RWPE1 (cell line): Measurements from ENCODE around the gene F3.
"Not testable (repeated sequence)": the region's sequence is repeated elsewhere in the genome, so short reads cannot be mapped to it uniquely, and the experiment has no call there.

ENCODE experiments used
- CTCF ChIA-PET: fragments of 350-600 bp; sonication (Branson Sonifier 250); formaldehyde crosslinking; extraction: SDS; loops from one replicate; lab custom pipeline; 2021; lab: Yijun Ruan, JAX
- POLR2A ChIA-PET: fragments of 400-600 bp; formaldehyde crosslinking; extraction: SDS; loops from one replicate; lab custom pipeline; 2020; ENCODE audit warnings: antibody characterized with exemption; ENCODE audit not compliant: low non-redundant PET; lab: Yijun Ruan, JAX
- DNase-seq: peaks from one replicate; pipeline ENCODE4 v3.0.0; 2012; ENCODE audit warnings: low spot score
- H3K27ac ChIP-seq: fragments of 450-650 bp; 2 replicates; pipeline ENCODE4 v1.5.1; 2017
- CTCF ChIP-seq: fragments of 450-650 bp; conservative IDR thresholded peaks from 2 replicates; pipeline ENCODE4 v1.5.1; 2017; ENCODE audit warnings: low read depth, mild to moderate bottlenecking

Gene F3

GRCh38 chr1:94579876-94580294 is 38.3 kb upstream of the F3 start:
- peak overlapping the region; percentile 90 for H3K27ac ChIP-seq
- TF ChIP-seq CTCF = no peak
- ChIA-PET CTCF (interaction anchor here (0.7 kb wide), 1 partner anchor 26 kb away, joined by 3 read pairs; no protein-coding TSS in a partner anchor), POLR2A (no interaction called here)
- peak; percentile 90 for DNase-seq

GRCh38 chr1:94578856-94579255 is 37.3 kb upstream of the F3 start:
- no peak for TF ChIP-seq CTCF
- ChIA-PET POLR2A (no interaction called here), CTCF (no interaction called here)
- H3K27ac ChIP-seq = no peak overlapping the region; the same call in 1 of the 2 replicates
- DNase-seq = no peak

- DNase-seq, H3K27ac ChIP-seq, CTCF ChIA-PET, POLR2A ChIA-PET: not testable (repeated sequence)
Observed at GRCh38 chr1:94573917-94574316, 32.4 kb upstream of the F3 start.

- no peak for TF ChIP-seq CTCF
- CTCF ChIA-PET = no interaction called here
- POLR2A ChIA-PET = no interaction called here
- H3K27ac ChIP-seq = no peak overlapping the region
- DNase-seq = no peak
Observed at GRCh38 chr1:94572780-94573179, 31.2 kb upstream of the F3 start.

GRCh38 chr1:94570965-94571364 is 29.4 kb upstream of the F3 start:
- CTCF ChIA-PET = interaction anchor here (0.6 kb wide), 1 partner anchor 21 kb away, joined by 5 read pairs; no protein-coding TSS in a partner anchor
- H3K27ac ChIP-seq, POLR2A ChIA-PET, DNase-seq: not testable (repeated sequence)

- DNase-seq, H3K27ac ChIP-seq, CTCF ChIA-PET, POLR2A ChIA-PET: not testable (repeated sequence)
Observed at GRCh38 chr1:94568806-94569205, 27.2 kb upstream of the F3 start.

- POLR2A ChIA-PET, H3K27ac ChIP-seq, CTCF ChIA-PET, DNase-seq: not testable (repeated sequence)
Observed at GRCh38 chr1:94567975-94568607, 26.5 kb upstream of the F3 start.

GRCh38 chr1:94566436-94566835 is 24.9 kb upstream of the F3 start:
- CTCF ChIA-PET, POLR2A ChIA-PET, H3K27ac ChIP-seq, DNase-seq: not testable (repeated sequence)

- CTCF ChIA-PET = no interaction called here
- H3K27ac ChIP-seq = no peak overlapping the region
- POLR2A ChIA-PET = no interaction called here
- DNase-seq = no peak
- TF ChIP-seq CTCF = no peak
Observed at GRCh38 chr1:94565901-94566300, 24.3 kb upstream of the F3 start.
